ENCODE measurements around the gene EPPIN.
"Not testable (repeated sequence)": the region's sequence is repeated elsewhere in the genome, so short reads cannot be mapped to it uniquely, and the experiment has no call there.

The EPPIN gene

GRCh38 chr20:45547206-45547770, at the start of gene EPPIN:
Gene EPPIN (minus strand): TSS chr20:45547401. CDS start chr20:45547357, 44 bp downstream.
- no peak for DNase-seq

- no peak for DNase-seq
These were observed 48.0 kb upstream of the EPPIN start for GRCh38 chr20:45595235-45595634.

DNA sequence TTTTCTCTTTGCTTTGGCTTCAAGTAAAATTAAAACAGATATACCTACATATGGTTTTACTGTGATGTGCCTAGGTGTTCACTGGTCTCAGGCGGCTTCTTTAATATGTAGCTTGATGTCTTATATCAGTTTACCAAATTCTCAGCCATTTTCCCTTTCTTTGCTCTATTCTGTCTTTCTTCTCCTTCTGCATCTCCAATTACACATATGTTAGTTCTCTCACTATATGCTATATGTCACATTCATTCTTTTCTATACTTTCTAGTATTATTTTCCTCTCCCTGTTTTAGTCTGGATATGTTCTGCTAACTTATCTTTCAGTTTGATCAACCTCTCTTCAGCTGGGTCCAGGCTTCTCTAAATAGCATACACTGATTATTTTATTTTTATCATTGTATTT, 46.3 kb upstream of the EPPIN start:
- DNase-seq, result no peak

GRCh38 chr20:45592574-45593189, 45.5 kb upstream of the EPPIN start:
- DNase-seq, result no peak

GRCh38 chr20:45589725-45590124, 42.5 kb upstream of the EPPIN start:
- DNase-seq, result no peak

DNA sequence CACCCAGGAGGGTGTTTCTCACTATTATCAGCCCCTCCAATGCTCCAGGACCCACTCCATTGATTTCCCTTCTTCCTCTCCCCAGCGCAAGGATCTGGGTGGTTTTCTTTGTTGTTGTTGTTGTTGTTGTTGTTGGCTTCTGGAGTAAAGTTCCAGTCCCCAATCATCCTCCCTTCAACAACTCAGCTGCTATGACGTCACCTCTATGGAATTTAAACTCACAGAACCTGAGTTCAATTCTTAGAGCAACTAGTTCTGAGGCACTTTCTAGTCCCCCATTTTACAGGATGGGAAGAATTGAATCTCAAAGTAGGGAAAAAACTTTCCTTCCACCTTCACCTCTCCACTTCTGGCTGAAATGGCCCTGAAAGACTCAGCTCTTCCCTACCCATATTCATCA, 41.6 kb upstream of the EPPIN start:
- DNase-seq, result no peak

GRCh38 chr20:45585986-45586385, 38.8 kb upstream of the EPPIN start:
- not testable (repeated sequence) for DNase-seq

DNA sequence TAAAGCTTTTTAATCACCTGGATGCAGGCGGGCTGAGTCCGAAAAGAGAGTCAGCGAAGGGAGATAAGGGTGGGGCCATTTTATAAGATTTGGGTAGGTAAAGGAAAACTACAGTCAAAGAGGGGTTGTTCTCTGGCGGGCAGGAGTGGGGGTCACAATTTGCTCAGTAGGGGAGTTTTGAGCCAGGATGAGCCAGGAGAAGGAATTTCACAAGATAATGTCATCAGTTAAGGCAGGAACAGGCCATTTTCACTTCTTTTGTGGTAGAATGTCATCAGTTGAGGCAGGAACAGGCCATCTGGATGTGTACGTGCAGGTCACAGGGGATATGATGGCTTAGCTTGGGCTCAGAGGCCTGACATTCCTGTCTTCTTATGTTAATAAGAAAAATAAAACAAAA, 37.1 kb upstream of the EPPIN start:
- not testable (repeated sequence) for DNase-seq

GRCh38 chr20:45583502-45583901, 36.3 kb upstream of the EPPIN start:
- DNase-seq, result no peak

DNA sequence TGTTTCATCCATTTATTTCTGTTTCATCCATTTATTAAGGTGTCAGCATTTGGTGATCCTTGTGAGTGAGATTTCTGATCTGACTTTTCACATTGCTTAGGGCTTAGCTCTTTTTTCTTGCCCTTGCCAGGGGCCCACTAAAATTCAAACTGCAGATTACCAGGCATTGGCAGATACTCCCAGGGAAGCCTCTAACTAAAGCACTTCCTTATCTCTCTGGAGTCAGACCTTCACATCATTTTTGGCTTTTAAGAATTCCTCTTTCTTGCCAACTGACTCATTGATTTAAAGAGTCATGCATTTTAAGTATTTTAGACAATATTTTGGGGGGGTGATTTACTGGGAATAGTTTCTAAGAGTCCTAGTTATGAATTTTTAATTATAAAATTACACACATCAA, 34.5 kb upstream of the EPPIN start:
- no peak for DNase-seq

DNA sequence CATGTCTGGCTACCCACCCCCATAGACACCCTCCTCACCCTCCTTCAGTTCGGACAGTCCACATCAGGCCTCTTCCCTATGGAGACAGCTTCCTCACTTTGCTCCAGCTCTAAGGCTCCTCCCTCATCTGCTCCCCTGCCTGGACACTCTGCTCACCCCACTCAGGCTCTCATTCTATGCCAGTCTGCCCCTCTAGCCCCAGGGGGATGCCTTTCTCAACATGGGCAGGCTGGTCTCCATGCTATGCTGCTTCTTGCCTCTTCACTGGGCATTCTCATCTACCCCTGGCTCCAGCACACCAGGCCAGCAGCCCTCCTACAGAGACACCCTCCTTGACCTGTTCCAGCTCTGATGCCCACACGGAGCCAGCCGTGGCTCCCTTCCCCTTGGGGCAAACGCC, 32.0 kb upstream of the EPPIN start, which contains the start of gene WFDC8:
Gene WFDC8, minus strand, starts transcription at position 101 of the 400 bp plus-strand sequence. Its CDS starts 37 bp downstream, at position 64.
- no peak for DNase-seq

DNA sequence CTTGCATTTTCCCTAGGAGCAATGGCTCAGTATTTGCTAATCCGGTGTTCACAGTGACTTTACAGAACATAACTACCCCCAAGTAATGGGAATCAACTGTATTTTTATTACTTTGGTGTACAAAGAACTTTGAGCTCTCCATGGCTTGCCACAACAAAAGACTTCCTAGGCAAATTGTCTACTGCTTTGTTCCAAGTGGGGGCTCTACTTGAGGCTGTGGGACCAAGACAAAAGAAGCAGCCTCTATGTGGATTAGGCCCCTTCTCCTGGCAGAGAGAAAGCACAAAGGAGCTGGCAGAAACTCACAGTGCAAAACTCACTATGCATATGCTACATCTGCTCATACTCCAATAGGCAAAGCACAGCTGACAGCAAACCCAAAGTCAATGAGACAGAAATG, 31.0 kb upstream of the EPPIN start:
- no peak for DNase-seq

DNA sequence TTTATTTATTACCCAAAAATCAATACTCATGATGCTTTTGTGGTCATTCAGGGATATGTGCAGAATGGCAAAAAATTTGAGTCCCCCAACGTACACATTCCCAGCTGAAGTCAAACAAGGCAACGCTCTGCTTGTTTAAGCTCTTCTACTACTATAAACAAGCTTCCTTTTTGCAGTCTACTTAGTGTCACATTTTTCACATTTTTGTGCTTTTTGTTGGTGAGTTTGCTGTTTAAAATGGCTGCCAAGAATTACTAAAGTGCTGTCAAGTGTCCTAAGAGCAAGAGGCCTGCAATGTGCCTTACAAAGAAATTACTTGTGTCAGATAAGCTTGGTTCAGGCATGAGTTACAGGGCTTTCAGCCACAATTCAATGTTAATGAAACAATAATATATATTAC, 29.8 kb upstream of the EPPIN start:
- DNase-seq, result no peak

- DNase-seq, result no peak
These were observed 28.7 kb upstream of the EPPIN start for GRCh38 chr20:45575931-45576330.

DNA sequence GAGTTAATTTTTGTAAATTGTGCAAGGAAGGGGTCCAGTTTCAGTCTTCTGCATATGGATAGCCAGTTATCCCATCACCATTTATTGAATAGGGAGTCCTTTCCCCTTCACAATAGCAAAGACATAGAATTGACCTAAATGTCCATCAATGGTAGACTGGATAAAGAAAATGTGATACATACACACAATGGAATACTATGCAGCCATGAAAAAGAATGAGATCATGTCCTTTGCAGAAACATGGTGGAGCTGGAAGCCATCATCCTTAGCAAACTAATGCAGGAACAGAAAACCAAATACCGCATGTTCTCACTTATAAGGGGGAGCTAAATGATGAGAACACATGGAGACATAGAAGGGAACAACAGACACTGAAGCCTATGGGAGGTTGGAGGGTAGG, 22.4 kb upstream of the EPPIN start:
- not testable (repeated sequence) for DNase-seq

GRCh38 chr20:45564760-45565276, 17.6 kb upstream of the EPPIN start:
- DNase-seq, result no peak

DNA sequence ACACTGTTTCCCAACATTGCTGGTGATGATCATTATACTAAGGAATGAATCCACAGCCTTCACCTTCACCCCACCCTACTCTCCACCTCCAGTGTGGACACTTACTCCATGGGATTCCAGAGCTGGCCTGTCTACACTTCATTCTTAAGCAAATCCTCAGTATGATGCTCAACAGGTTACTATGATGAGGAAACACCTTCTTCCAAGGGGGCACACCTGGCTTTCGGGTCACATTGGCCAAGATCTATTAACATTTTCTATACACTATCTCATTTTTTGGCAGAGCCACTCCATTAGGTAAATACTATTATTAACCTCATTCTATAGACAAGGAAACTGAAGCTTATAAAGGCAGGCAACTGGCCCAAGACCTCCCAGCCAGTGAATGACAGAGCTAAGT, 8.0 kb upstream of the EPPIN start:
- DNase-seq, result no peak

DNA sequence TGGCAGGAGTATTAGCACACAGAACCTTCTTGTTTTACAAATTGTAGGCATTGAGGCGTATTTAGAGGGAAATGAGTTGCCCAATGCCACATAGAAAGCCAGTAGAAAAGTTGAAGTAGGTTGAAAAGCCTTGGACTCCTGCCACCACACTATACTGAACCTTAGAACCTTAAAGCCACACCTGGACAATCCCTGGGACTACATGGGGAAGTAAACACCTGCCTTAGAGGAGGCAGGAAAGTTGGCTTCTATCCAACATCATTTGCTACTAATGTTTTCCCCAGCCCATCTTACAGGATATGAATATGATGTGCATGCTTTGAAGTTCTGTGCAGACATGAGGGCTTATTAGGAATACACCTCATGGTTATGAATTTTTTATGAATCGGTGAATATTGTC, 5.3 kb upstream of the EPPIN start:
- no peak for DNase-seq

GRCh38 chr20:45550765-45551164, 3.6 kb upstream of the EPPIN start:
- no peak for DNase-seq

GRCh38 chr20:45548410-45548809, 1.2 kb upstream of the EPPIN start:
- DNase-seq, result no peak

DNA sequence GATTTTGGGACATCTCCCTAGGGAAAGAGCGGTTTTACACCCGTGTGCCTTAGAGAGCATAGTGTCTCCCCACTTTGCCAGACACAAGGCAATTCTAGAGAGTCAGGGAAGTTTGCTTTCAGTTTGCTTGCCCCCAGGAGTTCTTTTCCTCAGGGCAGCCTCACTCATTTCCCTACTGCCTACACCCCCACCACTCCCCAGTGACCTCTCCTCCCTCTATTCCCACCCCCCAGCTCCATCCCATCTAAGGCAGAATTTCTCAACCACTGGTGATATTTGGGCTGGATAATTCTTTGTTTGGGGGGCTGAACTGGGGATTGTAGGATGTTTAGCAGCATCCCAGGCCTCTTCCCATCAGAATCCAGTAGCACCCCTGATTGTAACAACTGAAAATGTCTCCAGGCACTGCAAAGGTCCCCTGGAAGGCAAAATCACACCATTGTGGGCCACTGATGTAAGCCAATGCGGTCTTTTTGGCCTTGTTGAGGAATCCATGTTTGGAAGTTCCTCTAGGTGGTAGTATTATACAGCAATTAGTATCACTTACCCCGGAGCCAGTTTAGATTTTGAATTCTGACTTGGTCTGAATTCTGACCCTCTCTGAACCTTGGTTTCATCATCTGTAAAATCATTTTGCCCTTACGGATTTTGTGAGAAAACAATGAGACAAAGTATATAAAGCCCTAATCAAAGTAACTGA, 1.3 kb downstream of the EPPIN start:
- no peak for DNase-seq

DNA sequence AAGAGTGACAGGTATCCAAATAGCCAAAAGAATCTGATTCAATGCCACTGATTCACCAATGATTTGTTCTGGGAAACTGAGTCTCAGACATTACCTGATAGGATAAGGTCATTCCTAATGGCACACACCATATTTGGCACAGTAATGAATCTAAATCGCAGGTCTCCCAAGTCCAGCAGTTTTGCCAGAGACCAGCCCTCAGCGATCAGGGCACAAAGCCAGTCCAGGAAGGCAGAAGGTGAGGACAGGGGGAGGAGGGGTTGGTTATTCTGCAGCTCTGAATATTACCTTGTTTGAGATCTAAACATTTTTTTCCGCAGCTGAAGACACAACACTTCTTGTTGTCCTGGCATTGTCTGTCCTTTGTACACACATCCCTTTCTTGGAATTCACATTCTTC, 1.9 kb downstream of the EPPIN start:
- no peak for DNase-seq

- no peak for DNase-seq
These were observed 7.8 kb downstream of the EPPIN start, which contains the start of gene WFDC6 for GRCh38 chr20:45539382-45539781. Gene WFDC6 (minus strand): TSS chr20:45539482. CDS start chr20:45539407, 75 bp downstream.

DNA sequence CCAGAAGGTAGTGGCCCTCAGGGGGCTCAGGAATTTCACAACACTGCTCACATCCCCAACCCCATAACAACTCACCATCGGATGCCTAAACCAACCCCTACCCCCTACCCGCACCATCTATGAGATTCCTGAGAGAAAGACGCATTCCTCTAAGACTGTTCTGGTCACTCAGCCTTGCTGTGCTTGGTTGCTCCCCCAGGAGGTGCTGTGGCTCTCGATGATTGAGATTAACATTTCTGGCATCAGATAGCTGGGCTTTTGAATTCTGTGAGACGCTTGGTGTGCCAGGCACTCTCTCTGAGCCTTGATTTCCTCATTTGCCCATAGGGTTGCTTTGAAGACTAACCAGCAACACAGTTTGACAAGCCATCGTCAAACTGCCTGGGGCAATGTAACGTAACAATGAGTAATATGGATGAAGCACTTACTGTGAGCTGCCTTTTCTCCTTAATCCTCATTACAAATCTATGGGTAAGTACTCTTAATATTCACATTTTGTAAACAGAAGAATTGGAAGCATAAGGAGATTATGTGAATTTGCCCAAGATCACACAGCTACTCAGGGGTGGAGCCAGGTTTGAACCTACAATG, 8.9 kb downstream of the EPPIN start:
- DNase-seq, result no peak
